Spleen (tissue), 11 donors: Measurements from ENCODE around the gene ALS2CL. TPM values are rescaled to one million over a fixed set of nuclear protein-coding genes. Genes with fewer than 3 reads are reported as not detected.

Experiments used
- DNase-seq: peaks from one replicate; pipeline ENCODE4 v3.0.0-alpha.2; 2020
- H3K27ac ChIP-seq, 8 donors: fragments of 200-600 bp; sonication (generic) in 7 of 8; 1 replicate in 4 of 8; 2 replicates in 4 of 8; pipeline versions ENCODE4 v1.5.0 to v1.8.0; 2016 to 2021; ENCODE audit warnings: inconsistent platforms in 4 of 8, mild to moderate bottlenecking in 4 of 8, moderate library complexity in 1 of 8
- H3K27me3 ChIP-seq, 7 donors: fragments of 200-600 bp; sonication (generic) in 6 of 7; replicated peaks in 1 of 7; 1 replicate in 4 of 7; 2 replicates in 3 of 7; pipeline versions ENCODE4 v1.5.0 to v1.8.0; 2016 to 2021; ENCODE audit warnings: inconsistent platforms in 3 of 7, mild to moderate bottlenecking in 1 of 7
- H3K36me3 ChIP-seq, 6 donors: fragments of 200-600 bp; sonication (generic) in 5 of 6; 1 replicate in 4 of 6; 2 replicates in 2 of 6; pipeline versions ENCODE4 v1.5.0 to v1.8.0; 2016 to 2021; ENCODE audit warnings: inconsistent platforms in 2 of 6
- H3K4me1 ChIP-seq, 6 donors: fragments of 200-600 bp; sonication (generic) in 5 of 6; 1 replicate in 3 of 6; 2 replicates in 3 of 6; pipeline versions ENCODE4 v1.5.0 to v1.8.0; 2016 to 2021; ENCODE audit warnings: inconsistent platforms in 3 of 6
- H3K4me3 ChIP-seq, 8 donors: fragments of 200-600 bp; sonication (generic) in 7 of 8; 1 replicate in 4 of 8; 2 replicates in 4 of 8; pipeline versions ENCODE4 v1.5.0 to v1.8.0; 2016 to 2021; ENCODE audit warnings: inconsistent platforms in 4 of 8, mild to moderate bottlenecking in 4 of 8, moderate library complexity in 2 of 8
- H3K9me3 ChIP-seq, 8 donors: fragments of 200-600 bp; sonication (generic) in 7 of 8; 1 replicate in 4 of 8; 2 replicates in 4 of 8; pipeline versions ENCODE4 v1.5.0 to v1.8.0; 2016 to 2021; ENCODE audit warnings: inconsistent platforms in 4 of 8
- CTCF ChIP-seq, 11 experiments: fragments of 200-600 bp in 7 of 11; fragments of 450-650 bp in 4 of 11; sonication (generic) in 4 of 11; IDR thresholded peaks in 8 of 11; conservative IDR thresholded peaks in 3 of 11; 1 replicate in 7 of 11; 2 replicates in 4 of 11; pipeline versions ENCODE4 v1.4.0 to v1.8.0; 2016 to 2021; ENCODE audit warnings: antibody characterized with exemption in 11 of 11, inconsistent platforms in 4 of 11, mild to moderate bottlenecking in 1 of 11
- POLR2A ChIP-seq, 3 donors: fragments of 450-650 bp; IDR thresholded peaks; one replicate each; pipeline ENCODE4 v1.5.1; 2017; ENCODE audit warnings: antibody characterized with exemption in 3 of 3, mild to moderate bottlenecking in 1 of 3
- POLR2AphosphoS5 ChIP-seq, 3 donors: sonication (generic); formaldehyde crosslinking; IDR thresholded peaks; one replicate each; pipeline ENCODE4 v1.5.1; 2017; ENCODE audit warnings: antibody characterized with exemption in 3 of 3
- WGBS, 5 donors: extraction: QIAGEN DNeasy Blood & Tissue Kit in 3 of 5; methylation state at CpG; one replicate each; pipeline versions ENCODE4 v1.1.5 to v1.1.7; 2013 to 2018; 5-methylcytosine and 5-hydroxymethylcytosine counted together
- intact Hi-C: fragments of 100-400 bp; cut with DNase I; formaldehyde crosslinking; loops from one replicate; pipeline ENCODE4 v1.15.0; 2023; ENCODE audit warnings: low total_unique reads
- polyA plus RNA-seq, 3 donors: library from polyadenylated mRNA; stranded (reverse); fragments of 200-250 nt; gene quantifications; one replicate each; pipeline ENCODE4 v1.2.1, GENCODE V29; 2013
- total RNA-seq, 7 donors: library from RNA; depleted of rRNA in 3 of 7; stranded (reverse); fragments of >200 nt in 3 of 7; fragmentation: NEBNext Ultra II Directional in 4 of 7; extraction: Animal tissue kit (Norgen Biotek cat#: 25700) in 4 of 7; gene quantifications; one replicate each; pipeline versions ENCODE4 v1.1.0 to v1.2.1, GENCODE V29; 2016 to 2021
- donor health status: healthy with polysubstance abuse.
- donor health status: DM: no; HTN: no; CAD: no; lungs with moderate emphysema.
- donor health status: DM: no; HTN: no; CAD: no.
- donor health status: Bipolar disorder and iron deficiency.
- donor health status: healthy.
- donor health status: DM: no; HTN: no; CAD: no.
- donor health status: DM: yes; HTN: yes; CAD: no.

Gene ALS2CL
- total and polyA plus RNA-seq, 10 donors = 7.9 to 61.2 (median 31.9) TPM

DNA sequence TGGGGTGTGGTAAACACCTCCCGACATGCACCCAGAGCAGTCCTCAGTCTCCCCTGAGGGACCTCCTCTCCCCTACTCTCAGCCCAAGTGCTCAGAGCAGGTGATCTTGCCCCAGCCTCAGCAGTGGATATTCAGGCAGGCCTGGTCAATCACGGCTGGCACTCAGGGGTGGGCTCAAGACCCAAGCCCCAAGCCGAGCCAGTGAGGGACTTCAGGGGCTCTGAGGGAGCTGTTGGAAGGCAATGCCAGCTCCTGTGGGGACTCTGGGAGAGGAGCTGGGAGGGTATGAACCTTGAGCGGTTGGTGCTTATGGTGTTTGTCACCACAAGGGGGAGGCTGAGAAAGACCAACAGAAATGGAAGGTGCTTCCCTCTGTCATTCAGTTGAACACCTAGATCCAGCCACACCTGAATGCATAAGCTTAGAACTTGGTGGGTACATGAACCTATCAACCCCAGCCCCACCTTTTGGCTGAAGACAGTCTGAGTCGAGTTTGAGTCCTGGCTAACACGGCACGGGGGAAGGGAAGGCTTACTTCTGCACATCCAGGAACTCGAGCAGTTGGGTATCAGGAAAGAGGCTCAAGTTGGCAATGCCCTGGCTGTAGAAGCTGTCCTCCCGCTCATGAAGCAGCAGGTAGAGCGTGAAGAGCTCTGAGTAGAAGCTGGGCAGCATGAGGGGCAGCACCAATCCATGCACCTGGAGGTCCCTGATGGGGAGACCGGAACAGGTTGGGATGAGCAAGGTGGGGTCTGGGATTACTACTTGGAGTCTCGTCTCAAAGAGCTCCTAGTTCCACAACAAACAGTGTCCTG lies 19.2 kb downstream of the ALS2CL start:
- Histone ChIP-seq H3K4me3 (no peak overlapping the region), H3K27me3 (no peaks in the 10 kb centered on the region), H3K9me3 (no peaks in the 10 kb centered on the region), H3K36me3 (peaks cover 0 to 49% (median 8%) of the 10 kb centered on the region in 6 donors), H3K27ac (no peak overlapping the region), H3K4me1 (peaks cover 0 to 18% (median 0%) of the 10 kb centered on the region in 6 donors)
- intact Hi-C loops = no loop called here
- DNase-seq = peak; percentile 56
- TF ChIP-seq CTCF (IDR thresholded peaks at IDR 0.05 in 8 of 11, conservative IDR thresholded peaks at IDR 0.05 in 3 of 11) (no peak), POLR2AphosphoS5 (IDR thresholded peaks at IDR 0.05) (no peak), POLR2A (IDR thresholded peaks at IDR 0.05) (no peak)
- 83 to 94% (median 92%) methylated on average over 12 of the region's 12 CpGs for WGBS, 5 donors

- peaks cover 0 to 19% (median 0%) of the 10 kb centered on the region in 6 donors for H3K4me1 ChIP-seq
- 84 to 91% (median 88%) methylated on average over 10 of the region's 10 CpGs for WGBS, 5 donors
- H3K27ac ChIP-seq = no peak overlapping the region
- no peak overlapping the region for H3K4me3 ChIP-seq
- TF ChIP-seq POLR2A (IDR thresholded peaks at IDR 0.05) (no peak), CTCF (IDR thresholded peaks at IDR 0.05 in 8 of 11, conservative IDR thresholded peaks at IDR 0.05 in 3 of 11) (no peak), POLR2AphosphoS5 (IDR thresholded peaks at IDR 0.05) (no peak)
- H3K36me3 ChIP-seq = peaks cover 0 to 48% (median 8%) of the 10 kb centered on the region in 6 donors
- H3K27me3 ChIP-seq = no peaks in the 10 kb centered on the region
- DNase-seq = peak; percentile 35
- intact Hi-C loops = no loop called here
- H3K9me3 ChIP-seq = no peaks in the 10 kb centered on the region
Observed at GRCh38 chr3:46673151-46674030, 20.1 kb downstream of the ALS2CL start.

- DNase-seq = no peak
- WGBS, 5 donors = 75 to 93% (median 86%) methylated on average over 5 to 6 of the region's 6 CpGs
- Histone ChIP-seq H3K9me3 (no peaks in the 10 kb centered on the region), H3K4me3 (no peak overlapping the region), H3K27me3 (no peaks in the 10 kb centered on the region), H3K36me3 (peaks cover 0 to 48% (median 8%) of the 10 kb centered on the region in 6 donors), H3K4me1 (peaks cover 0 to 19% (median 0%) of the 10 kb centered on the region in 6 donors), H3K27ac (no peak overlapping the region)
- TF ChIP-seq CTCF (IDR thresholded peaks at IDR 0.05 in 8 of 11, conservative IDR thresholded peaks at IDR 0.05 in 3 of 11) (no peak), POLR2AphosphoS5 (IDR thresholded peaks at IDR 0.05) (no peak), POLR2A (IDR thresholded peaks at IDR 0.05) (no peak)
- intact Hi-C loops = no loop called here
Observed at GRCh38 chr3:46672349-46672695, 21.2 kb downstream of the ALS2CL start.
